ENCODE data around the gene PLXNA2.

Gene PLXNA2

GRCh38 chr1:208243967-208244916, at the start of gene PLXNA2:
Gene PLXNA2, minus strand, starts transcription at chr1:208244384. Its CDS starts 26,462 bp downstream, at chr1:208217922.
- no peak for TF ChIP-seq CTCF (IDR thresholded peaks at IDR 0.05; ENCODE audit: low read length, missing control alignments)
- H3K4me3 ChIP-seq (replicated peaks; ENCODE audit: low read depth, low read length), result peak within 1 kb of the TSS; percentile 81
- peak; percentile 67 for DNase-seq (ENCODE audit: low read depth)

- DNase-seq (ENCODE audit: low read depth), result no peak
- H3K4me3 ChIP-seq (replicated peaks; ENCODE audit: low read depth, low read length), result no peak overlapping the region
- TF ChIP-seq CTCF (IDR thresholded peaks at IDR 0.05; ENCODE audit: low read length, missing control alignments), result no peak
These were observed 48.7 kb upstream of the PLXNA2 start for GRCh38 chr1:208292908-208293307.

GRCh38 chr1:208291923-208292711, 47.9 kb upstream of the PLXNA2 start:
- H3K4me3 ChIP-seq (replicated peaks; ENCODE audit: low read depth, low read length), result no peak overlapping the region
- no peak for TF ChIP-seq CTCF (IDR thresholded peaks at IDR 0.05; ENCODE audit: low read length, missing control alignments)
- DNase-seq (ENCODE audit: low read depth), result peak; percentile 1

- H3K4me3 ChIP-seq (replicated peaks; ENCODE audit: low read depth, low read length), result no peak overlapping the region
- no peak for DNase-seq (ENCODE audit: low read depth)
- no peak for TF ChIP-seq CTCF (IDR thresholded peaks at IDR 0.05; ENCODE audit: low read length, missing control alignments)
These were observed 46.9 kb upstream of the PLXNA2 start for GRCh38 chr1:208291129-208291528.

- TF ChIP-seq CTCF (IDR thresholded peaks at IDR 0.05; ENCODE audit: low read length, missing control alignments), result no peak
- H3K4me3 ChIP-seq (replicated peaks; ENCODE audit: low read depth, low read length), result no peak overlapping the region
- DNase-seq (ENCODE audit: low read depth), result no peak
These were observed 45.5 kb upstream of the PLXNA2 start for GRCh38 chr1:208289716-208290115.

- TF ChIP-seq CTCF (IDR thresholded peaks at IDR 0.05; ENCODE audit: low read length, missing control alignments), result no peak
- DNase-seq (ENCODE audit: low read depth), result no peak
These were observed 44.3 kb upstream of the PLXNA2 start for GRCh38 chr1:208288495-208288894.

More at GRCh38 chr1:208288495-208288894, 44.3 kb upstream of the PLXNA2 start:
- H3K4me3 ChIP-seq (replicated peaks; ENCODE audit: low read depth, low read length), result no peak overlapping the region
